ENCODE measurements around the gene OBSCN. TPM values are rescaled to one million over a fixed set of nuclear protein-coding genes. Genes with fewer than 3 reads are reported as not detected.

OBSCN gene
- total RNA-seq, 2 donors from 2014 or later = 14.5 to 34.9 TPM

DNA sequence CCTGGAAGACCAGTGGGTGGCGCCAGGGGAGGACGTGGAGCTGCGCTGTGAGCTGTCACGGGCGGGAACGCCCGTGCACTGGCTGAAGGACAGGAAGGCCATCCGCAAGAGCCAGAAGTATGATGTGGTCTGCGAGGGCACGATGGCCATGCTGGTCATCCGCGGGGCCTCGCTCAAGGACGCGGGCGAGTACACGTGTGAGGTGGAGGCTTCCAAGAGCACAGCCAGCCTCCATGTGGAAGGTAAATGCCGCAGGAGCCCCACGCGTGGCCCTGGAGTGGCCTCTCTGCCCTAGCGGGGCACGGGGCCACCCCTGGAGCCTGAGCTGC lies 75.2 kb downstream of the OBSCN start:
- no peak overlapping the region for H3K27ac ChIP-seq
- ATAC-seq = no peak
- H3K27me3 ChIP-seq = no peaks in the 10 kb centered on the region
- no peak for DNase-seq
- no peak overlapping the region for H3K4me3 ChIP-seq
- WGBS, 2 donors = 91 to 96% methylated on average over 12 to 22 of the region's 22 CpGs
- no peaks in the 10 kb centered on the region for H3K4me1 ChIP-seq
- H3K9me3 ChIP-seq = no peaks in the 10 kb centered on the region
- H3K36me3 ChIP-seq (replicated peaks in 1 of 2; ENCODE audit: insufficient read depth in 1 of 2, low read depth in 2 of 2) = no peaks in the 10 kb centered on the region
- intact Hi-C loops (cut with DNase I) = no loop called here
- TF ChIP-seq, protein P1, sequence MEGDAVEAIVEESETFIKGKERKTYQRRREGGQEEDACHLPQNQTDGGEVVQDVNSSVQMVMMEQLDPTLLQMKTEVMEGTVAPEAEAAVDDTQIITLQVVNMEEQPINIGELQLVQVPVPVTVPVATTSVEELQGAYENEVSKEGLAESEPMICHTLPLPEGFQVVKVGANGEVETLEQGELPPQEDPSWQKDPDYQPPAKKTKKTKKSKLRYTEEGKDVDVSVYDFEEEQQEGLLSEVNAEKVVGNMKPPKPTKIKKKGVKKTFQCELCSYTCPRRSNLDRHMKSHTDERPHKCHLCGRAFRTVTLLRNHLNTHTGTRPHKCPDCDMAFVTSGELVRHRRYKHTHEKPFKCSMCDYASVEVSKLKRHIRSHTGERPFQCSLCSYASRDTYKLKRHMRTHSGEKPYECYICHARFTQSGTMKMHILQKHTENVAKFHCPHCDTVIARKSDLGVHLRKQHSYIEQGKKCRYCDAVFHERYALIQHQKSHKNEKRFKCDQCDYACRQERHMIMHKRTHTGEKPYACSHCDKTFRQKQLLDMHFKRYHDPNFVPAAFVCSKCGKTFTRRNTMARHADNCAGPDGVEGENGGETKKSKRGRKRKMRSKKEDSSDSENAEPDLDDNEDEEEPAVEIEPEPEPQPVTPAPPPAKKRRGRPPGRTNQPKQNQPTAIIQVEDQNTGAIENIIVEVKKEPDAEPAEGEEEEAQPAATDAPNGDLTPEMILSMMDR (IDR thresholded peaks at IDR 0.05) = no peak
- TF ChIP-seq POLR2A (IDR thresholded peaks at IDR 0.05) = no peak

DNA sequence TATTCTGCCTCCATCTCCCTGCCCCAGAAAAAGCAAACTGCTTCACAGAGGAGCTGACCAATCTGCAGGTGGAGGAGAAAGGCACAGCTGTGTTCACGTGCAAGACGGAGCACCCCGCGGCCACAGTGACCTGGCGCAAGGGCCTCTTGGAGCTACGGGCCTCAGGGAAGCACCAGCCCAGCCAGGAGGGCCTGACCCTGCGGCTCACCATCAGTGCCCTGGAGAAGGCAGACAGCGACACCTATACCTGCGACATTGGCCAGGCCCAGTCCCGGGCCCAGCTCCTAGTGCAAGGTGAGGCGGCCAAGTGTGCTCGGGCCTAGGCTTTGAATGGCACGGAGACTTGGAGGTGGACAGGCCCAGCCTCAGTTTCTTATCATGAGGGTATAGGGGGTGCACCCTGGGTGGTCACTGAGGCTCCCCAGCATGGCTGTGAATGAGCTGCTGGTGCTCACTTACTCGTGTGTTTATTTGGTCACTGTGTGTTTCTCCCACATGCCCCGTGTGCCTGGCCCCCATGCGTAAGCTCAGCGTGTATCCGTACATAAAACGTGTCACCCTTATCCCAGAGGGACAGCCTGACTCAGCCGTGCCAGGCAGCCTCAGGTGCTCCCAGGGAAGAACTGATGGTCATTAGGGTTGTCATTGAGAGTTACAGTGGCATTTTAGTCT lies 75.8 kb downstream of the OBSCN start:
- no peaks in the 10 kb centered on the region for H3K36me3 ChIP-seq (replicated peaks in 1 of 2; ENCODE audit: insufficient read depth in 1 of 2, low read depth in 2 of 2)
- DNase-seq (peak in 2 of 4 donors; percentile 4 to 7), ATAC-seq (no peak)
- no peaks in the 10 kb centered on the region for H3K9me3 ChIP-seq
- TF ChIP-seq POLR2A (IDR thresholded peaks at IDR 0.05) = no peak
- TF ChIP-seq, protein P1 (IDR thresholded peaks at IDR 0.05) = no peak
- 83 to 91% methylated on average over 12 to 20 of the region's 20 CpGs for WGBS, 2 donors
- intact Hi-C loops (cut with DNase I) = no loop called here
- no peak overlapping the region for H3K27ac ChIP-seq
- H3K4me1 ChIP-seq = no peaks in the 10 kb centered on the region
- no peaks in the 10 kb centered on the region for H3K27me3 ChIP-seq
- no peak overlapping the region for H3K4me3 ChIP-seq

DNA sequence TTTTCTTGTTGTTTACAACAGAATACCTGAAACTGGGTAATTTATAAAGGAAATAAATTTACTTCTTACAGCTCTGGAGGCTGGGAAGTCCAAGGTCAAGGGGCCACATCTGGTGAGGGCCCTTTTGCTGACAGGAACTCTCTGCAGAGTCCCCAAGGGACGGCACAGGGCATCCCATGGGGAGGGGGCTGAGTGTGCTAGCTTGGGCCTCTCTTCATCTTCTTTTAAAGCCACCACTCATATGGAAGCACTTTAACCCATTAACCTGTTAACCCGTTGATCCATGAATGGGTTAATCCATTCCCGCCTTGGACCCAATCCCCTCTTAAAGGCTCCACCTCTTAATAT lies 76.3 kb downstream of the OBSCN start:
- WGBS, 2 donors = 49 to 71% methylated on average over 2 to 3 of the region's 3 CpGs
- intact Hi-C loops (cut with DNase I) = no loop called here
- TF ChIP-seq, protein P1 (IDR thresholded peaks at IDR 0.05) = no peak
- no peak for TF ChIP-seq POLR2A (IDR thresholded peaks at IDR 0.05)
- no peaks in the 10 kb centered on the region for H3K9me3 ChIP-seq
- no peaks in the 10 kb centered on the region for H3K36me3 ChIP-seq (replicated peaks in 1 of 2; ENCODE audit: insufficient read depth in 1 of 2, low read depth in 2 of 2)
- no peaks in the 10 kb centered on the region for H3K4me1 ChIP-seq
- no peak overlapping the region for H3K4me3 ChIP-seq
- ATAC-seq (no peak), DNase-seq (no peak)
- H3K27me3 ChIP-seq = no peaks in the 10 kb centered on the region
- H3K27ac ChIP-seq = no peak overlapping the region

DNA sequence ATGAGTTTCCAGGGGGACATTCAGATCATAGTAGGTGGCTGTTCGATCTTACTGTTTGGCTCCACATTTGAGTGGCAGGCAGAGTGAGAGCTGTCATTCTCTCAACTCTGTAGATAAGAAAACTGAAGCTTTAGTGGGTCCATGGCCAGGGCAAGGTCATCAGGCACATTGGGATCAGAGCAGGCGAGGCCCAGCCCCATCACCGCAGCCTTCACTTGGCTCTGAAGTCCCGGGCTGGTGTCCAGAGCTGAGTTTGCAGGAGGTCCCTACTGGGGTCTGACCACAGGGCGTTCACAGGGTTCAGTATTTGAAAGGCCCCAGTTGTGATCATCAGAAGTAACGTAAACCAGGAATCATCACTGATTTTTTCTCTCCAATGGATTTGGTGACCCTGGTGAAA lies 76.7 kb downstream of the OBSCN start:
- no peak overlapping the region for H3K4me3 ChIP-seq
- 85 to 88% methylated on average over 3 to 6 of the region's 6 CpGs for WGBS, 2 donors
- no peaks in the 10 kb centered on the region for H3K36me3 ChIP-seq (replicated peaks in 1 of 2; ENCODE audit: insufficient read depth in 1 of 2, low read depth in 2 of 2)
- intact Hi-C loops (cut with DNase I) = no loop called here
- ATAC-seq (no peak), DNase-seq (no peak)
- H3K4me1 ChIP-seq = no peaks in the 10 kb centered on the region
- no peak for TF ChIP-seq POLR2A (IDR thresholded peaks at IDR 0.05)
- TF ChIP-seq, protein P1 (IDR thresholded peaks at IDR 0.05) = no peak
- no peaks in the 10 kb centered on the region for H3K27me3 ChIP-seq
- H3K27ac ChIP-seq = no peak overlapping the region
- no peaks in the 10 kb centered on the region for H3K9me3 ChIP-seq
